Activated CD4-positive, CD25-positive, alpha-beta regulatory T cell (primary cell): ENCODE data around the gene DTHD1.

Experiments used
- DNase-seq, 4 experiments: peaks; one replicate each; lab custom pipeline; 2025; lab: John Stamatoyannopoulos, UW

The DTHD1 gene

DNA sequence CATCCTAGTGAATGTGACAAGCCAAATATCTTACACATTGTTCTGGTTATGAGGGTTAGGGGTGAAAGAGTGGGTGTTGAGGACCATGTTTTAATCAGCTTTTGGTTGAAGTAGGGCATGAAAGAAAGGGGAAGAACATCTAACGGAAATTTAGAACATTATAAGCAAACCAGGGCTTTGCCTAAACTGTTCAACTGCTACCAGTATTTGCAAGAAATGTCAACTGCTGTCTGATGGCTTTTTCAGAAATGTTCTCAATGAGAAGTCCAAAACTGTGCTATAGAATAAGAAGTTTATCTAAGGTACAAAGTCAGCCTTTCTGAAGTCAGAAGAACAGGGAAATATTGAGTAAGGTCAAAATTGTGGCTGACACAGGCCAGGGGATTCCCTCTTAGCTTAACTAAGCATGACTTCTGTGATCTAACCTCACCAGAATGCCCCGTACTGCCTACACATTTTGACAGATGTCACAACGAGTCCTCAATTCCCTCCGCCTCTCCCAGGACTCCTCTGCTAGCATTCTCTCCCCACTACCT, 67.1 kb downstream of the DTHD1 start:
- DNase-seq: no peak

- DNase-seq: no peak
Measured at GRCh38 chr4:36349938-36350549, 68.6 kb downstream of the DTHD1 start.

DNA sequence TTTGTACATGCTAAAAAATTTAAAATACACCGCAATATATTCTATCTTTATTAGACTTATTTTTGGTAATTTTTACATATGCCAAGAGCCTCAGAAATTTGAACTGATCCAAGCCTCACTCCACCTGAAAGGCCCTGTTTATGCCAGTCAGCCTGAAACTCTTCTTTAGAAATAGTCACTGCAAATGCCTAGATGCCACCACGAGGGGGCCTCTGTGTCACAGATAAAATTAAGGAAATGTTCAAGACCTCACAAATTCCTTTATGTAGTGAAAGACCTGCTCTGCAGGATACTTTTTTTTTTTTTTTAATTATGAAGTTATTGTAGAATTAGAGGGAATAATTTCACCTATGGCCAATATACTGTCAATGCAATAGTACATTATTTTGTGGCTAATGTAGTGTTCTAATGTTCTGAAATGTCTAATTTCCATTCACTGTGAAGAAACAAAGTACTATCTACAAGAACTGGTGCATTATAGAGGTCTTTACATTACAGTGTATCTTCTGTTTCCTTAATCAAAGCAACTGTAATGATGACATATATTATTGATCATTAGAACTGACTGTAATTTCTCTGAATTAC, 69.8 kb downstream of the DTHD1 start:
- peak; percentile 45 to 56 (median 52) for DNase-seq

DNA sequence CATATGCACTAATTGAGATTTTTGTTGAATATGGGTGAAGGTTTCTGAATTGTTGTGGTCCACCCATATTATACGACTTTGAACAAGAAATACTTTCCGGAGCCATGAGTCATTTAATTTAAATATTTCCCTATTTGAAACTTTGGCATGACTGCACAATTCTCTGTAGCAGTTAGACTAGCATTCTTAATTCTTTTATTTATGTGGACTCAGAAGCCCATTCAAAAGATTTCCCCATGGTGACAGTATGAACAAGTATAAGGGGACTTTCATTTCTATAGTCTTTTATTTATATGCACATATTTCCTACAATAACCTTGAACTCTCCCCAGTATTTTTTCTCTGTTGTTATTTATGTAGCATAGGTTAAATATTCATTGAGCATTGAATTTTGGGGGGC, 72.6 kb downstream of the DTHD1 start:
- no peak for DNase-seq

GRCh38 chr4:36358173-36358572, 76.8 kb downstream of the DTHD1 start:
- no peak for DNase-seq

DNA sequence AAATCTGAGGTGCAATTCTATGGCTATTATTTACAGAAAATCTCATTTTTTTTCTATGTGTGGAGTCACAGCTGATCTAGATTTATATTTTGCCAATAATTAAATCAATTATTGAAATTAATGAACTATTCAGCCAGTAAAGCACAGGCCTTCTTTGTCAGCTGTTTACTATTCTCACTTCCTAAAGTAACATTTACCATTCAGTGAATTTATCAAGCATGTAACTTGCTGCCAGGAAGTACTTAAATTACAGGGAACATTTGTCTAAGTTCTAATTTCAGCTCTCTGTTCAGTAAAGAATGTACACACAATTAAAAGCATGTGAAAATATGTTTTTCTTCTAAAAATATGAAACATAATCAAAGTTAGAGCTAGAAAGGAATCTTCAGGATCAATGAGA, 79.3 kb downstream of the DTHD1 start:
- DNase-seq: no peak

DNA sequence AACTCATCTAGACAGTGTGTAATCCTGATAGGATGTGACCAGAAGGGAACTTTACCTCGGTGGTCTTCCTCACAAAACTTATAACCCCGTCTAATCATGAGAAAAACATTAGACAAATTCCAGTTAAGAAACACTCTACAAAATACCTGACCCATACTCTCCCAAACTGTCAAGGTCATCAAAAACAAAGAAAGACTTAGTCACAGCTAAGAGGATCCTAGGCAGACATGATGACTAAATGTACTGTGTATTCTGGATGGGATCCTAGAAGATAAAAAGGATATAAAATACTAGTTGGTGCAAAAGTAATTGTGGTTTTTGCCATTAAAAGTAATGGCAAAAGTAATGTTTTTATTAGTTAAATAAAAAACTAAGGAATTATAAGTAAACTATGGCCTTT, 81.6 kb downstream of the DTHD1 start:
- no peak for DNase-seq

DNA sequence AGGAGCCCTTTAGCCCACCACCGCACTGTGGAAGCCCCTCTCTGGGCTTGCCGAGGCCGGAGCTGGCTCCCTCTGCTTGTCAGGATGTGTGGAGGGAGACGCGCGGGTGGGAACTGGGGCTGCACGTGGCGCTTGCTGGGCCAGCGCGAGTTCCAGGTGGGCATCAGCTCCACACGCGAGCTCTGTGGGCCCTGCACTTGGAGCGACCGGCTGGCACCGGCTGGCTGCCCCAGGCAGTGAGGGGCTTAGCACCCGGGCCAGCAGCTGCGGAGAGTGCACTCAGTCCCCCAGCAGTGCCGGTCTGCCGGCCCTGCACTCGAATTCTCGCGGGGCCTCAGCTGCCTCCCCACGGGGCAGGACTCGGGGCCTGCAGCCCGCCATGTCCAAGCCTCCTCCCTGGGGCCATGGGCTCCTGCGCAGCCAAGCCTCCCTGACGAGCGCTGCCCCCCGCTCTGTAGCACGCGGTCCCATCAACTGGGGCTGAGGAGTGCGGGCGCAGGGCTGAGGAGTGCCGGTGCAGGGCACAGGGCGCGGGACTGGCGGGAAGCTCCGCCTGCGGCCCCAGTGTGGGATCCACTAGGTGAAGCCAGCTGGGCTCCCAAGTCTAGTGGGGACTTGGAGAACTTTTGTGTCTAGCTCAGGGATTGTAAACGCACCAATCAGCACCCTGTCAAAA, 93.6 kb downstream of the DTHD1 start:
- DNase-seq: no peak

DNA sequence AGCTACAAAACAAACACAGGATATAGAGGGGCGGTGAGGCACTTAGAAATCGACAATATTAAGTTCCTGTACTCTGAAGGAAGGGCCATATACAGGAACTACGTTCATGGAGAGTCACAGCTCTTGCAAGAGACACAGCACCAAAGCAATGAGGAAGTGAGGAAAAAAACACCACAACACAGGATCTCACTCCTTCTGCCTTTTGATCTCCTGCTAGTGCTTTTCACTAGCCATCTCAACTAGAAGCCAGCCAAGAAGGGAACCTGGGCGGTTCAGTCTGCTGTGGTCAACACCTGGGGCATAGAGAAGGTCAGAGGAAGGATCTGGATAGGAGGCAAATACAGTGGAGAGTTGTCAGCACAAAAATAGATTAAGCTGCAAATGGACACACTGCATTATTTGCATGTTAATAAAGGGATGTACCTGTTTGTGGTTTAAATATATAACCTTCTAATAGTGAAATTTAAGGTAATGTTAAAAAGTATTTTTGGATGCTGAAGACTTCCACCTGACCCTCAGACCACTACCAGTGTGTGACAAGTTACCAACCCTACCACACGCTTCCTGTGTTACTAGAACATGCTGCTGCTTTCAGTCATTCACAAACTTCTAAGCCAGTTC, 104.6 kb downstream of the DTHD1 start:
- DNase-seq: peak in 1 of 4 experiments; percentile 2

GRCh38 chr4:36386691-36387090, 105.3 kb downstream of the DTHD1 start:
- no peak for DNase-seq

DNA sequence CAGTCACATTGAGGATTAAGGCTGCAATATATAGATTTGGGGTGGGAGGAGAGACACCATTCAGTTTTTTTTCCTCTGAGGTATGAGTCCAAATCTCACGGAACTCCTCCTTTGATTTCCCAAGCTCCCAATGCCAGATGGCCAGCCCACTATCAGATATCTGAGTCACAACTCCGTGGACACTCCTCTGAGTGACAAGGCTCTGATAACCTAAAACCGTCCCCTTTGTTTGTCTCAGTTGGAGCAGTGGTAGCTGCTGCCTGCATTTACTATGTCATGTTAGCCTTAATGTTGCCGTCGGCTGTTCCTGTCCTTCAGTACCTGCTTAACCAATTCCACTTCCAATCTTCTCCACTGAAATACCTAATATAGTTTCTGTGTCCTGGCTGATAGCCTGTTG, 107.3 kb downstream of the DTHD1 start:
- DNase-seq: no peak

DNA sequence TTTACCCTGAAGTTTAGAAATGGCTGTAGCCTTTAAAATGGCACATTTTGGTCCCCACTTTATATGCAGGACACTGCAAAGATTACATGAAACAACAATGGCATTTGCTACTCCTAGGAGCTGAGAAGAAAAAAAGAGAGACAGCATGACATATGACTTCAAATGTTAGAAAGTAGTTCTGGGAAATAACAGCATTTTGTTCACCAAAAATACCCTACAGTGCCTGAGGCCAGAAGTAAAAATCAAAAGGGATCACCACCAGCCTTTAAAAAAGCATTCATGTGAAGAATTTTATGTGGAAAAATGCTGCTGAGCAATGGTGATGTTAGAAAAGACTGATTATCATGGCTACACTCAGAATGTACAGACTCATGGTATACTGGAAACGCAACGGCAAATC, 110.0 kb downstream of the DTHD1 start:
- no peak for DNase-seq

DNA sequence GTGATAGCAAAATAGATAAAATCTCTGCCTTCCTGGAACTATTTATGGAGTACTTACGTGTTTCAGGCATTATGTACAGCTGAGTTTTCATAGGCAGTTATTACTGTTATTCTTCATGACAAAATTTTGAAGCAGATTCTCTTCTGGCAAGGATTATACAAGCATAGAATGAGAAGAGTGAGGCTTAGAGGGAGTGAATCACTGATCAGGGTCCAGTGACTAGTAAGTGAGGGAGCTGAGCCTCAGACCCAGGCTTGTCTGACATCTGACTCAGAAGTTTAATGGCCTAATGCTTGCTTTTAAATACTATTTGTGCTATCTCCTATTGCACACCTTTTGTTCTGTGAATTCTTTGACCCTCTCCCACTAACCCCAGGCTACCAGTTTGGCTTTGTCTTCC, 110.6 kb downstream of the DTHD1 start:
- DNase-seq: no peak

GRCh38 chr4:36392916-36393315, 111.5 kb downstream of the DTHD1 start:
- no peak for DNase-seq
